ENCODE data around the gene CACNA1I. TPM values are rescaled to one million over a fixed set of nuclear protein-coding genes. Genes with fewer than 3 reads are reported as not detected.

Gene CACNA1I
- total RNA-seq, 1 donor from 2014 or later = 0.11 TPM

- no peaks in the 10 kb centered on the region for H3K79me2 ChIP-seq (ENCODE audit: low read depth)
- H3K27ac ChIP-seq = no peak overlapping the region
- no peak overlapping the region for H2AFZ ChIP-seq (replicated peaks)
- no peak overlapping the region for H3K4me2 ChIP-seq
- Mint-ChIP-seq H3K27ac (no peak overlapping the region), H3K9me3 (no peaks in the 10 kb centered on the region), H3K4me1 (no peaks in the 10 kb centered on the region), H3K4me3 (no peak overlapping the region), H3K27me3 (ENCODE audit: insufficient read depth, low read depth) (peaks cover 7% of the 10 kb centered on the region), H3K36me3 (no peaks in the 10 kb centered on the region)
- no peaks in the 10 kb centered on the region for H4K20me1 ChIP-seq (ENCODE audit: low read depth)
- no peaks in the 10 kb centered on the region for H3K36me3 ChIP-seq
- no peak for TF ChIP-seq EZH2phosphoT487 (IDR thresholded peaks at IDR 0.05)
- TF ChIP-seq CTCF (IDR thresholded peaks at IDR 0.05) = no peak
- no peak for TF ChIP-seq EZH2 (IDR thresholded peaks at IDR 0.05)
- no peaks in the 10 kb centered on the region for H3F3A ChIP-seq (ENCODE audit: low read depth)
- no peak overlapping the region for H3K4me3 ChIP-seq
- H3K4me1 ChIP-seq = peaks cover 9% of the 10 kb centered on the region
- H3K27me3 ChIP-seq = peaks cover 6% of the 10 kb centered on the region
- DNase-seq (ENCODE audit: low spot score) = no peak
- no peaks in the 10 kb centered on the region for H3K9me3 ChIP-seq (ENCODE audit: low read depth)
- H3K9ac ChIP-seq = no peak overlapping the region
Measured at GRCh38 chr22:39728236-39728860, 157.8 kb downstream of the CACNA1I start.

GRCh38 chr22:39729141-39729934 lies 158.8 kb downstream of the CACNA1I start:
- no peak overlapping the region for H3K4me2 ChIP-seq
- no peak for DNase-seq (ENCODE audit: low spot score)
- H3K27ac ChIP-seq = no peak overlapping the region
- H3K9me3 ChIP-seq (ENCODE audit: low read depth) = no peaks in the 10 kb centered on the region
- TF ChIP-seq EZH2phosphoT487 (IDR thresholded peaks at IDR 0.05) (no peak), EZH2 (IDR thresholded peaks at IDR 0.05) (no peak), CTCF (IDR thresholded peaks at IDR 0.05) (no peak)
- H3K9ac ChIP-seq = no peak overlapping the region
- Mint-ChIP-seq H3K4me1 (no peaks in the 10 kb centered on the region), H3K4me3 (no peak overlapping the region), H3K9me3 (no peaks in the 10 kb centered on the region), H3K36me3 (no peaks in the 10 kb centered on the region), H3K27ac (no peak overlapping the region), H3K27me3 (ENCODE audit: insufficient read depth, low read depth) (peaks cover 9% of the 10 kb centered on the region)
- H3K79me2 ChIP-seq (ENCODE audit: low read depth) = no peaks in the 10 kb centered on the region
- H3K27me3 ChIP-seq = peaks cover 6% of the 10 kb centered on the region
- peaks cover 9% of the 10 kb centered on the region for H3K4me1 ChIP-seq
- H4K20me1 ChIP-seq (ENCODE audit: low read depth) = no peaks in the 10 kb centered on the region
- no peaks in the 10 kb centered on the region for H3F3A ChIP-seq (ENCODE audit: low read depth)
- H2AFZ ChIP-seq (replicated peaks) = no peak overlapping the region
- H3K4me3 ChIP-seq = no peak overlapping the region
- no peaks in the 10 kb centered on the region for H3K36me3 ChIP-seq

- no peak for DNase-seq (ENCODE audit: low spot score)
- Histone ChIP-seq H3F3A (ENCODE audit: low read depth) (no peaks in the 10 kb centered on the region), H2AFZ (replicated peaks) (no peak overlapping the region), H3K36me3 (no peaks in the 10 kb centered on the region), H4K20me1 (ENCODE audit: low read depth) (no peaks in the 10 kb centered on the region), H3K4me3 (no peak overlapping the region), H3K4me2 (no peak overlapping the region), H3K9me3 (ENCODE audit: low read depth) (no peaks in the 10 kb centered on the region), H3K27me3 (peaks cover 6% of the 10 kb centered on the region), H3K4me1 (peaks cover 9% of the 10 kb centered on the region), H3K79me2 (ENCODE audit: low read depth) (no peaks in the 10 kb centered on the region), H3K9ac (no peak overlapping the region), H3K27ac (no peak overlapping the region)
- no peaks in the 10 kb centered on the region for H3K4me1 Mint-ChIP-seq
- no peak for TF ChIP-seq EZH2phosphoT487 (IDR thresholded peaks at IDR 0.05)
- TF ChIP-seq EZH2 (IDR thresholded peaks at IDR 0.05) = no peak
- TF ChIP-seq CTCF (IDR thresholded peaks at IDR 0.05) = no peak
- no peak overlapping the region for H3K27ac Mint-ChIP-seq
- no peaks in the 10 kb centered on the region for H3K36me3 Mint-ChIP-seq
- H3K27me3 Mint-ChIP-seq (ENCODE audit: insufficient read depth, low read depth) = peaks cover 5% of the 10 kb centered on the region
- no peak overlapping the region for H3K4me3 Mint-ChIP-seq
- H3K9me3 Mint-ChIP-seq = no peaks in the 10 kb centered on the region
Measured at GRCh38 chr22:39731481-39731880, 160.9 kb downstream of the CACNA1I start.
